HepG2 (cell line): Measurements from ENCODE around the gene HACD2. TPM values are rescaled to one million over a fixed set of nuclear protein-coding genes. Genes with fewer than 3 reads are reported as not detected.

Source experiments
- ATAC-seq: fragments of 200-7000 bp; cut with Tn5 transposase; 3 replicates; pipeline ENCODE4 v1.9.1; 2020; ENCODE audit warnings: mild to moderate bottlenecking, moderate library complexity
- BruUV-seq: library from RNA; stranded (reverse); fragments of 400-500 nt; replicated peaks from 2 replicates; lab custom pipeline; 2021; lab: Mats Ljungman, UMichigan
- CTCF ChIA-PET: fragments of 300-600 bp; formaldehyde crosslinking; extraction: SDS; loops from one replicate; lab custom pipeline; 2021; ENCODE audit warnings: low total read pairs, inconsistent platforms, low intra/inter-chr PET ratio; lab: Yijun Ruan, JAX
- POLR2A ChIA-PET: fragments of 350-600 bp; sonication (Branson Sonifier 250); formaldehyde crosslinking; loops from one replicate; lab custom pipeline; 2020; ENCODE audit warnings: antibody characterized with exemption, inconsistent platforms; lab: Yijun Ruan, JAX
- DNase-seq: peaks from one replicate; pipeline ENCODE4 v3.0.0-alpha.2; 2015; ENCODE audit warnings: low spot score
- FAIRE-seq: peaks from 3 replicates; lab custom pipeline; 2011; peaks lifted over from hg19 to GRCh38; lab: Jason Lieb, UNC
- H2AFZ ChIP-seq: one replicate; pipeline ENCODE4 v1.6.1; 2011; ENCODE audit warnings: low read length, inconsistent platforms
- H3K27ac ChIP-seq: fragments of 300-600 bp; 3 replicates; pipeline ENCODE4 v1.8.0; 2011; ENCODE audit warnings: mixed run types, mild to moderate bottlenecking, mixed read lengths, low read length, inconsistent platforms; ENCODE audit not compliant: insufficient read depth; ENCODE audit errors: extremely low read length
- H3K27me3 ChIP-seq, 2 experiments: fragments of 200-600 bp in 1 of 2; 2 replicates in 1 of 2; 3 replicates in 1 of 2; pipeline versions ENCODE4 v1.6.0 to v1.8.0; 2011; ENCODE audit warnings: low read length in 2 of 2, mild to moderate bottlenecking in 2 of 2, moderate library complexity in 2 of 2, inconsistent platforms in 1 of 2; ENCODE audit not compliant: insufficient read depth in 2 of 2, control insufficient read depth in 1 of 2
- H3K36me3 ChIP-seq, 2 experiments: fragments of 200-600 bp in 1 of 2; replicated peaks in 1 of 2; 2 replicates in 1 of 2; 3 replicates in 1 of 2; pipeline versions ENCODE4 v1.5.1 to v1.8.0; 2011; ENCODE audit warnings: low read length in 2 of 2, inconsistent platforms in 1 of 2; ENCODE audit not compliant: insufficient read depth in 2 of 2, control insufficient read depth in 1 of 2
- H3K4me1 ChIP-seq: 2 replicates; pipeline ENCODE4 v1.5.1; 2012; ENCODE audit warnings: low read length, inconsistent platforms; ENCODE audit not compliant: insufficient read depth
- H3K4me2 ChIP-seq: 2 replicates; pipeline ENCODE4 v1.6.0; 2011; ENCODE audit warnings: low read depth, low read length, inconsistent platforms
- H3K4me3 ChIP-seq, 3 experiments: fragments of 200-600 bp in 1 of 3; sonication (generic), shearing (Covaris generic) in 1 of 3; replicated peaks in 1 of 3; 2 replicates each; pipeline ENCODE4 v1.5.1; 2011 to 2016; ENCODE audit warnings: low read length in 3 of 3, inconsistent platforms in 2 of 3, low read depth in 2 of 3, mild to moderate bottlenecking in 2 of 3, control low read depth in 1 of 3, mixed read lengths in 1 of 3; ENCODE audit not compliant: insufficient read depth in 1 of 3
- H3K79me2 ChIP-seq: one replicate; pipeline ENCODE4 v1.6.1; 2011; ENCODE audit warnings: low read length, inconsistent platforms; ENCODE audit not compliant: insufficient read depth
- H3K9ac ChIP-seq: 2 replicates; pipeline ENCODE4 v1.6.0; 2011; ENCODE audit warnings: mild to moderate bottlenecking, low read depth, low read length, inconsistent platforms; ENCODE audit not compliant: insufficient read depth
- H3K9me3 ChIP-seq: 2 replicates; pipeline ENCODE4 v1.5.1; 2012; ENCODE audit warnings: mild to moderate bottlenecking, low read length
- H4K20me1 ChIP-seq: 2 replicates; pipeline ENCODE4 v1.6.0; 2011; ENCODE audit warnings: inconsistent platforms, mild to moderate bottlenecking, low read length, moderate library complexity; ENCODE audit not compliant: insufficient read depth
- ATF3 ChIP-seq: sonication (generic); formaldehyde crosslinking; IDR thresholded peaks from 2 replicates; pipeline ENCODE4 v1.4.0; 2020; ENCODE audit warnings: missing genetic modification reagents
- CREBL2 ChIP-seq: sonication (generic); formaldehyde crosslinking; IDR thresholded peaks from 2 replicates; pipeline ENCODE4 v1.8.1; 2023; ENCODE audit warnings: missing genetic modification reagents, mild to moderate bottlenecking, borderline replicate concordance
- FOXA3 ChIP-seq: IDR thresholded peaks from 2 replicates; pipeline ENCODE4 v1.6.1; 2016; ENCODE audit warnings: missing genetic modification reagents, missing compliant biosample characterization
- PPARG ChIP-seq: conservative IDR thresholded peaks from 2 replicates; pipeline ENCODE4 v1.6.1; 2016; ENCODE audit warnings: missing biosample characterization, missing genetic modification reagents
- PRMT3 ChIP-seq: sonication (generic); formaldehyde crosslinking; IDR thresholded peaks from 2 replicates; pipeline ENCODE4 v1.8.1; 2022; ENCODE audit warnings: low read depth, mild to moderate bottlenecking, moderate library complexity, missing genetic modification reagents, borderline replicate concordance
- SAFB2 ChIP-seq: sonication (generic); formaldehyde crosslinking; IDR thresholded peaks from 2 replicates; pipeline ENCODE4 v1.5.1; 2020; ENCODE audit warnings: missing genetic modification reagents, low read depth, mild to moderate bottlenecking, borderline replicate concordance
- TIGD3 ChIP-seq: sonication (generic); formaldehyde crosslinking; IDR thresholded peaks from 2 replicates; pipeline ENCODE4 v1.5.1; 2020; ENCODE audit warnings: mild to moderate bottlenecking, missing genetic modification reagents, borderline replicate concordance
- YEATS4 ChIP-seq: sonication (generic); formaldehyde crosslinking; IDR thresholded peaks from 2 replicates; pipeline ENCODE4 v1.4.0; 2020; ENCODE audit warnings: missing genetic modification reagents, borderline replicate concordance
- ZNF207 ChIP-seq: fragments of 450-650 bp; IDR thresholded peaks from 2 replicates; pipeline ENCODE4 v1.6.1; 2016; ENCODE audit warnings: antibody characterized with exemption, borderline replicate concordance
- ZNF263 ChIP-seq: sonication (generic); formaldehyde crosslinking; IDR thresholded peaks from 2 replicates; pipeline ENCODE4 v1.4.0; 2020; ENCODE audit warnings: missing genetic modification reagents
- ZNF563 ChIP-seq: sonication (generic); formaldehyde crosslinking; IDR thresholded peaks from 2 replicates; pipeline ENCODE4 v1.8.0; 2022; ENCODE audit warnings: mild to moderate bottlenecking, moderate library complexity, missing genetic modification reagents
- ZNF574 ChIP-seq: sonication (generic); formaldehyde crosslinking; IDR thresholded peaks from 2 replicates; pipeline ENCODE4 v1.4.0; 2020; ENCODE audit warnings: missing genetic modification reagents
- WGBS: methylation state at CpG from one replicate; pipeline ENCODE4 v1.1.6; 2017; ENCODE audit warnings: low lambda C conversion rate; 5-methylcytosine and 5-hydroxymethylcytosine counted together
- in situ Hi-C: cut with HindIII; loops from 2 replicates; pipeline ENCODE4 v1.10.0; 2017; ENCODE audit warnings: low pct_unique_long_range_greater_than_20kb; ENCODE audit not compliant: extremely low pct_ligation_motif_present
- intact Hi-C: fragments of 100-400 bp; cut with micrococcal nuclease; formaldehyde crosslinking; loops from one replicate; pipeline ENCODE4 v1.10.0; 2022; ENCODE audit not compliant: unreplicated experiment
- polyA plus RNA-seq, 8 experiments: library from polyadenylated mRNA; depleted of rRNA in 3 of 8; stranded (reverse) in 7 of 8; unstranded in 1 of 8; fragments of >200 nt; fragmentation: Illumina TruSeq in 4 of 8; extraction: Trizol in 4 of 8; gene quantifications; 2 replicates each; pipeline versions ENCODE4 v1.2.1 to v1.2.3, GENCODE V29; 2011 to 2016; ENCODE audit warnings: low read depth in 4 of 8, missing spikeins in 1 of 8, mixed read lengths in 1 of 8; ENCODE audit not compliant: insufficient read depth in 1 of 8
- total RNA-seq, 5 experiments: library from RNA; depleted of rRNA; stranded (reverse); fragments of >200 nt; fragmentation: Illumina TruSeq; extraction: Trizol; gene quantifications; 2 replicates each; pipeline ENCODE4 v1.2.3, GENCODE V29; 2016; ENCODE audit warnings: low read depth in 1 of 5

The HACD2 gene
- total and polyA plus RNA-seq, 2 of the 13 experiments (the other 11 are each of a cell fraction or from before 2014, with no cell fraction given), result 47.0 to 50.4 TPM

GRCh38 chr3:123481071-123481470, 103.8 kb downstream of the HACD2 start (continued):
- TF ChIP-seq ZNF574 (CRISPR knock-in tag) (no peak), PRMT3 (no peak), ATF3 (CRISPR knock-in tag) (no peak), ZNF263 (CRISPR knock-in tag) (no peak), SAFB2 (CRISPR knock-in tag) (no peak), ZNF563 (CRISPR knock-in tag) (no peak)

- in situ Hi-C loops, result no loop called here
- FAIRE-seq (no peak), ATAC-seq (no peak), DNase-seq (no peak)
- Histone ChIP-seq H4K20me1 (no peaks in the 10 kb centered on the region), H3K4me2 (no peak overlapping the region), H3K27me3 (peaks cover 2 to 40% of the 10 kb centered on the region in 2 experiments; a peak in 3 of 5 replicates), H3K79me2 (no peaks in the 10 kb centered on the region), H3K9ac (no peak overlapping the region), H3K36me3 (no peaks in the 10 kb centered on the region), H2AFZ (no peak overlapping the region), H3K4me3 (no peak overlapping the region), H3K9me3 (no peaks in the 10 kb centered on the region), H3K27ac (no peak overlapping the region), H3K4me1 (no peaks in the 10 kb centered on the region)
- ChIA-PET CTCF (no interaction called here), POLR2A (no interaction called here)
- WGBS, result 0% methylated on average over 2 of the region's 4 CpGs
- intact Hi-C loops, result no loop called here
- BruUV-seq, result no TSS peak
- TF ChIP-seq CREBL2 (CRISPR knock-in tag), result no peak
- no peak for TF ChIP-seq YEATS4 (CRISPR knock-in tag)
- no peak for TF ChIP-seq PPARG (CRISPR knock-in tag)
- no peak for TF ChIP-seq FOXA3 (CRISPR knock-in tag)
- TF ChIP-seq TIGD3 (CRISPR knock-in tag), result no peak
- no peak for TF ChIP-seq ZNF207
Observed at GRCh38 chr3:123480428-123480827, 104.4 kb downstream of the HACD2 start.
